Panc1 (cell line): ENCODE data around the gene RAC3. TPM values are rescaled to one million over a fixed set of nuclear protein-coding genes. Genes with fewer than 3 reads are reported as not detected.

Experiments used
- ATAC-seq: fragments of 200-7000 bp; cut with Tn5 transposase; 2 replicates; pipeline ENCODE4 v1.9.1; 2020; ENCODE audit warnings: mild to moderate bottlenecking, moderate library complexity
- BruUV-seq: library from RNA; stranded (reverse); fragments of 400-500 nt; replicated peaks from 2 replicates; lab custom pipeline; 2021; lab: Mats Ljungman, UMichigan
- CTCF ChIA-PET: fragments of 300-600 bp; sonication (Branson Sonifier 250); formaldehyde crosslinking; loops from one replicate; lab custom pipeline; 2022; ENCODE audit warnings: antibody characterized with exemption; lab: Charles Lee
- POLR2A ChIA-PET: fragments of 300-600 bp; sonication (Branson Sonifier 250); formaldehyde crosslinking; loops from one replicate; lab custom pipeline; 2022; ENCODE audit warnings: antibody characterized with exemption; lab: Charles Lee
- DNase-seq: peaks from one replicate; pipeline ENCODE4 v3.0.0-alpha.2; 2010; ENCODE audit warnings: low read depth, low spot score
- H3K27ac ChIP-seq: 2 replicates; pipeline ENCODE4 v1.5.1; 2011; ENCODE audit warnings: mild to moderate bottlenecking, low read length, inconsistent platforms
- H3K27me3 ChIP-seq: fragments of 200-500 bp; sonication (Bioruptor generic); 2 replicates; pipeline ENCODE4 v1.6.0; 2014; ENCODE audit warnings: low read length, inconsistent platforms; ENCODE audit not compliant: control insufficient read depth, insufficient read depth
- H3K36me3 ChIP-seq: fragments of 200-500 bp; sonication (Bioruptor generic); 2 replicates; pipeline ENCODE4 v1.5.1; 2014; ENCODE audit warnings: inconsistent platforms, mild to moderate bottlenecking, low read length, moderate library complexity; ENCODE audit not compliant: control insufficient read depth, insufficient read depth
- H3K4me1 ChIP-seq: 2 replicates; pipeline ENCODE4 v1.5.1; 2011; ENCODE audit warnings: inconsistent platforms, mild to moderate bottlenecking, low read length, moderate library complexity; ENCODE audit not compliant: control insufficient read depth, insufficient read depth
- H3K4me3 ChIP-seq, 2 experiments: 2 replicates each; pipeline ENCODE4 v1.5.1; 2011 to 2012; ENCODE audit warnings: low read depth in 2 of 2, low read length in 2 of 2, mild to moderate bottlenecking in 2 of 2, inconsistent platforms in 1 of 2, moderate library complexity in 1 of 2
- H3K9me3 ChIP-seq: fragments of 200-500 bp; sonication (Bioruptor generic); 2 replicates; pipeline ENCODE4 v1.5.1; 2014; ENCODE audit warnings: low read depth, mild to moderate bottlenecking, inconsistent platforms, low read length, moderate library complexity; ENCODE audit not compliant: control insufficient read depth, insufficient read depth
- POLR2AphosphoS5 ChIP-seq: IDR thresholded peaks from 2 replicates; pipeline ENCODE4 v1.6.1; 2012; ENCODE audit warnings: mild to moderate bottlenecking, low read depth, low read length, moderate library complexity
- SIN3A ChIP-seq: IDR thresholded peaks from 2 replicates; pipeline ENCODE4 v1.6.1; 2012; ENCODE audit warnings: low read depth, mild to moderate bottlenecking, low read length, moderate library complexity, borderline replicate concordance; ENCODE audit not compliant: insufficient read depth
- TCF7L2 ChIP-seq: IDR thresholded peaks from 2 replicates; pipeline ENCODE4 v1.6.1; 2011; ENCODE audit warnings: mild to moderate bottlenecking, low read depth, low read length, inconsistent platforms
- in situ Hi-C: cut with HindIII; loops from 2 replicates; pipeline ENCODE4 v1.10.0; 2016; ENCODE audit warnings: low sequenced_read_pairs, low pct_unique_long_range_greater_than_20kb
- intact Hi-C: fragments of 100-400 bp; cut with micrococcal nuclease; formaldehyde crosslinking; loops from one replicate; pipeline ENCODE4 v1.10.0; 2022; ENCODE audit not compliant: unreplicated experiment
- total RNA-seq: library from RNA; stranded (reverse); gene quantifications from one replicate; pipeline ENCODE4 v1.2.1, GENCODE V29; 2021; ENCODE audit not compliant: unreplicated experiment
- TF ChIP-seq, protein P1 (sequence below): fragments of 450-650 bp; IDR thresholded peaks from 2 replicates; pipeline ENCODE4 v1.5.1; 2017; ENCODE audit warnings: mild to moderate bottlenecking
- TF ChIP-seq, protein P2 (sequence below), 2 experiments: IDR thresholded peaks; 2 replicates each; pipeline ENCODE4 v1.6.1; 2011 to 2012; ENCODE audit warnings: low read depth in 2 of 2, control low read depth in 1 of 2, low read length in 1 of 2, mild to moderate bottlenecking in 1 of 2, moderate library complexity in 1 of 2; ENCODE audit not compliant: insufficient read depth in 1 of 2

The RAC3 gene
- total RNA-seq, 1 experiment from 2014 or later: 39.4 TPM

DNA sequence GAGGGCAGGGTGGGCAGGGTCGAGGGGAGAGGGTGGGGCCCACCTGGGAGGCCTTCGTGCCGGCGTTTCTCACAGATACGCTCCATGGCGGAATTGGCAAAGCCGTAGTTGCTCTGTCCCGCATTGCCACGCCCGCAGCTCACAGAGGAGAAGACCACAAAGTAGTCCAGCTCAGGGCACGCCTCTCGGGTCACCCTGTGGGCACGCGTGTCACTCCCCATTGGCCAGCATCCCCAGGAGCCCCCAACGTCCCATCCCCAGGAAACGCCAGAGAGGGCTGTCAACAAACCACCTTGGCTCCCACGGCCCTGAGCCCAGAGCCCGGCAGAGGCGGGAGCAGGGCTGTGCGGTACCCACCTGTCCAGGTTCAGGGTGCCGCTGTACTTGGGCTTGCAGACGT is 50.5 kb downstream of the RAC3 start:
- Histone ChIP-seq H3K9me3 (no peaks in the 10 kb centered on the region), H3K27ac (no peak overlapping the region), H3K27me3 (no peaks in the 10 kb centered on the region), H3K4me1 (peaks cover 18% of the 10 kb centered on the region), H3K36me3 (peaks cover 10% of the 10 kb centered on the region), H3K4me3 (no peak overlapping the region)
- TF ChIP-seq TCF7L2 (no peak), SIN3A (no peak), POLR2AphosphoS5 (no peak)
- TF ChIP-seq, protein P1, sequence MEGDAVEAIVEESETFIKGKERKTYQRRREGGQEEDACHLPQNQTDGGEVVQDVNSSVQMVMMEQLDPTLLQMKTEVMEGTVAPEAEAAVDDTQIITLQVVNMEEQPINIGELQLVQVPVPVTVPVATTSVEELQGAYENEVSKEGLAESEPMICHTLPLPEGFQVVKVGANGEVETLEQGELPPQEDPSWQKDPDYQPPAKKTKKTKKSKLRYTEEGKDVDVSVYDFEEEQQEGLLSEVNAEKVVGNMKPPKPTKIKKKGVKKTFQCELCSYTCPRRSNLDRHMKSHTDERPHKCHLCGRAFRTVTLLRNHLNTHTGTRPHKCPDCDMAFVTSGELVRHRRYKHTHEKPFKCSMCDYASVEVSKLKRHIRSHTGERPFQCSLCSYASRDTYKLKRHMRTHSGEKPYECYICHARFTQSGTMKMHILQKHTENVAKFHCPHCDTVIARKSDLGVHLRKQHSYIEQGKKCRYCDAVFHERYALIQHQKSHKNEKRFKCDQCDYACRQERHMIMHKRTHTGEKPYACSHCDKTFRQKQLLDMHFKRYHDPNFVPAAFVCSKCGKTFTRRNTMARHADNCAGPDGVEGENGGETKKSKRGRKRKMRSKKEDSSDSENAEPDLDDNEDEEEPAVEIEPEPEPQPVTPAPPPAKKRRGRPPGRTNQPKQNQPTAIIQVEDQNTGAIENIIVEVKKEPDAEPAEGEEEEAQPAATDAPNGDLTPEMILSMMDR: no peak
- TF ChIP-seq, protein P2, sequence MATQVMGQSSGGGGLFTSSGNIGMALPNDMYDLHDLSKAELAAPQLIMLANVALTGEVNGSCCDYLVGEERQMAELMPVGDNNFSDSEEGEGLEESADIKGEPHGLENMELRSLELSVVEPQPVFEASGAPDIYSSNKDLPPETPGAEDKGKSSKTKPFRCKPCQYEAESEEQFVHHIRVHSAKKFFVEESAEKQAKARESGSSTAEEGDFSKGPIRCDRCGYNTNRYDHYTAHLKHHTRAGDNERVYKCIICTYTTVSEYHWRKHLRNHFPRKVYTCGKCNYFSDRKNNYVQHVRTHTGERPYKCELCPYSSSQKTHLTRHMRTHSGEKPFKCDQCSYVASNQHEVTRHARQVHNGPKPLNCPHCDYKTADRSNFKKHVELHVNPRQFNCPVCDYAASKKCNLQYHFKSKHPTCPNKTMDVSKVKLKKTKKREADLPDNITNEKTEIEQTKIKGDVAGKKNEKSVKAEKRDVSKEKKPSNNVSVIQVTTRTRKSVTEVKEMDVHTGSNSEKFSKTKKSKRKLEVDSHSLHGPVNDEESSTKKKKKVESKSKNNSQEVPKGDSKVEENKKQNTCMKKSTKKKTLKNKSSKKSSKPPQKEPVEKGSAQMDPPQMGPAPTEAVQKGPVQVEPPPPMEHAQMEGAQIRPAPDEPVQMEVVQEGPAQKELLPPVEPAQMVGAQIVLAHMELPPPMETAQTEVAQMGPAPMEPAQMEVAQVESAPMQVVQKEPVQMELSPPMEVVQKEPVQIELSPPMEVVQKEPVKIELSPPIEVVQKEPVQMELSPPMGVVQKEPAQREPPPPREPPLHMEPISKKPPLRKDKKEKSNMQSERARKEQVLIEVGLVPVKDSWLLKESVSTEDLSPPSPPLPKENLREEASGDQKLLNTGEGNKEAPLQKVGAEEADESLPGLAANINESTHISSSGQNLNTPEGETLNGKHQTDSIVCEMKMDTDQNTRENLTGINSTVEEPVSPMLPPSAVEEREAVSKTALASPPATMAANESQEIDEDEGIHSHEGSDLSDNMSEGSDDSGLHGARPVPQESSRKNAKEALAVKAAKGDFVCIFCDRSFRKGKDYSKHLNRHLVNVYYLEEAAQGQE (IDR thresholded peaks at IDR 0.05; ENCODE audit: insufficient read depth in 1 of 2, low read depth in 2 of 2, low read length in 1 of 2): no peak
- intact Hi-C loops: no loop called here
- in situ Hi-C loops: no loop called here
- ChIA-PET POLR2A (no interaction called here), CTCF (no interaction called here)
- DNase-seq (no peak), ATAC-seq (no peak)
- BruUV-seq: no TSS peak

DNA sequence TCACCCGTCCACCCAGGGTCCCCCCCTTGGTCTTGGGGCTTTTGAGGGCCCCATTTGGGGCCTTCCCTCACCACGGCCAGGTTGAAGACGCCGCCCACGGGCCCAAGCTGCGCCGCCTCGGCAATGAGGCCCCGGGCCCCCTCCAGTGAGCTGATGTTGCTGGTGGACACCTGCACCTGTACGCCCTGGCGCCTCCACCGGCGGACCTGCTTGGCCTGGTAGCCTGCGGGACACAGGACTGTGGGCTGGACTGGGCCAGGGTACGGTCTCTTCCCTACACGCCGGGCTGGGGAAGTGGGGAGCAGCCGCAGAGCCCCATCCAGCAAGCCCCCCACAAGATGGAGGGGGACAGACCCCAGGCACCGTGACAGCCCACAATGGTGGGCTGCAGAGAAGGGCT is 51.0 kb downstream of the RAC3 start:
- Histone ChIP-seq H3K27ac (no peak overlapping the region), H3K4me1 (peaks cover 16% of the 10 kb centered on the region), H3K36me3 (peaks cover 12% of the 10 kb centered on the region), H3K9me3 (no peaks in the 10 kb centered on the region), H3K4me3 (no peak overlapping the region), H3K27me3 (no peaks in the 10 kb centered on the region)
- CTCF ChIA-PET: no interaction called here
- ATAC-seq: no peak
- TF ChIP-seq POLR2AphosphoS5 (no peak), SIN3A (no peak), TCF7L2 (no peak)
- TF ChIP-seq, protein P2 (IDR thresholded peaks at IDR 0.05; ENCODE audit: insufficient read depth in 1 of 2, low read depth in 2 of 2, low read length in 1 of 2): no peak
- TF ChIP-seq, protein P1: no peak
- no TSS peak for BruUV-seq
- POLR2A ChIA-PET: no interaction called here
- in situ Hi-C loops (no loop called here), intact Hi-C loops (no loop called here)
- DNase-seq: no peak
